T-helper 1 cell (primary cell): ENCODE measurements around the gene LRRC47.
"Not testable (repeated sequence)": the region's sequence is repeated elsewhere in the genome, so short reads cannot be mapped to it uniquely, and the experiment has no call there.

Experiments
- DNase-seq, 5 donors: peaks; one replicate each; pipeline ENCODE4 v3.0.0-alpha.2; 2012 to 2020

Gene LRRC47

DNA sequence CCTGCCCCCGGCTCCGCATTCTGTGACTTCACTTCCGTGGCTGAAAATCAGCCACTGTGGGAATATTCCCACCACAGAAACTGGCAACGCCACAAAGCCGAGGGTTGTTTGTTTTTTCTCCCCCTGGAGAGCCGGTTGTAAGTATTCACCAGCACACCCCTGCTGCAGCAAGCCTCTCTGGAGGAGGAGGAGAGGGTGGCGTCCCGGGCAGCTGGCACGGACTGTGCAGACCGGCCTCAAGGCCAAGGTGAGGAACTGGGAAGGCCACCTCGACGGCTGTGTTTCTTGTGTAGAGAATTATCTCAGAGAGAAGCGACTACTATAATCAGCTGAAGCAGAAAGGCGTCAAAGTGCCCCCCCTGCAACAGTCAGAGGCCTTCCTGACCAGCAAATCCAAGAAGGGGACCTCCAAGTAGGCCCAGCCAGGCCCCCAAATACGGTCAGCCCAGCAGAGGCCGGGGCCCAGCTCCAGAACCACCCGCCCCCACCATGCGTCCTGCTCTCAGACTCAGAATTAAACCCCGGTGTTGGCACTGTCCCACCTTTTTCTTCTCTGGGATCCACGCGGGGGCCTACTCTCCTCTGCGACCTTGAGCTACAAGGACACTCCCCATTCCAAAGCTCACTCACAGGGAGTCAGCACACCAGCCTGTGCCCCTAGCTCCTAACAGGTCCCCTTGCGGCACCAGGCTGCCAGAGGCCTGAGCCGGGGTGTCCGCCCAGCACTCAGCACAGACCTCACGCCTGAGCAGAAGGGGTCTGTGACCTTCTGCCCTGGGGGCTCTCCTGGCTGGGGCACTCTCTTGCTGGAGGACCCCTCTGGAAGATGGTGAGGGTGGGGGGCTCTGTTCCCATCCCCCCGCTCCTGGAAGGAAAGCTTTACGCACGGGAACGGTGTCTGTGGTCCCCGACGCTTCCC, 24.9 kb downstream of the LRRC47 start:
- no peak for DNase-seq

DNA sequence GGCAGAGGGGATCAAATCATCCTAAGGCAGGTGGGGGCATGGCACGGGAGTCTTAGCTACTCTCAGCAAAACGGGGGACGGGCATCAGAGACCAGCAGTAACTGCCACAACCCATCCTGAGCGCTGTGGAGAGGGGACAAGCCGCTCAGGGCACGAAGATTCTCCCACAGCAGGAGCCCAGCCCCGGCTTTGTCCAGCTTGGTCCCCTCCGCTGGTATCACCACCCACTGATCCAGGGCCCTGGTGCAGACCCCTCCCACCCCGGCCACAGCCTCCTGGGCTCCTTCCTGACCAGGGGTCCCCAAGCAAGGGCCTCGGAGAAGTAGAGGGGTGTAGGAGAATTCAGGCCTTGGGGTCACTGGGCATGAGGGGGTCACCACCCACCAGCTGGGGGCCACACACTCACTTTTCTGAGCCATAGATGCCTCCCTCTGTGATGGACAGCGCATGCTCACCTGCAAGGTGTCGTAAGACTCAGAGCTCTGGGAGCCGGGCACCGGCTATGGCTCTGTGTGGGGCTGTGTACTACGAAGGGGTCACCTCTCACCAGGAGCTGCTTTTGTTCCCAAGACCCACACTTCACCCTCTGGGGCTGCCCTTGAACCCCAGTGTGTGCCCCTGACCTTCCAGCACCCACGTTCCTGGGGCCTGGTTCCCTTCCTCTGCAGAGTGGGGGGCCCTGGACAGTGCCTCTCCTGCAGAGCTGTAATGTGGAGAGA, 26.1 kb downstream of the LRRC47 start:
- no peak for DNase-seq

DNA sequence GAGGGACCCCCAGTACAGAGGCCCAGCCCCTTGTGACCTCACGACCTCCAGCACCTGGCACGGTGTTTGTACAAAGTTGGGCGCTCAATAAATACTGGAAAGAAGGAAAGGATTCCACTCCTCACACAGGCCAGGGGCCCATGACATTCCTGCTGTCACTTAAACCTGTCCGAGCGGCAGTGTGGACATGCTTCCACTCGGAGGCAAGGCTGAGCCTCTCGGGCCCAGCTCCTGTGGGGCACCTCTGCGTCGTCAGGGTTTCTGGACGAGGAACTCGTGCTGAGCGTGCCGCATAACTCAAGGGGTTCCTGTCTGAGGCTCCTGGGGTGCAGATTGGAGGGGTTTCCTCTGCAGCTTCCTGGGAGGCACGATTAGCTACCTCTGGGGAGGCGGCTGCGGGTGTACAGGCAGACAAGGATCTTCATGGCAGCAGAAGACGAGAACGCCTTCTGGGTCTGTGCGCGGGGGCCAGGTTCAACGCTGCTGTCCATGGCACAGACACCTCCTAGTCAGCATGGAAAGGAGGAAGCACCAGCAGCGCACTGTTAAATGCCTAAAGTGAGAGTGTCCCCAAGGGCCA, 27.4 kb downstream of the LRRC47 start:
- no peak for DNase-seq

DNA sequence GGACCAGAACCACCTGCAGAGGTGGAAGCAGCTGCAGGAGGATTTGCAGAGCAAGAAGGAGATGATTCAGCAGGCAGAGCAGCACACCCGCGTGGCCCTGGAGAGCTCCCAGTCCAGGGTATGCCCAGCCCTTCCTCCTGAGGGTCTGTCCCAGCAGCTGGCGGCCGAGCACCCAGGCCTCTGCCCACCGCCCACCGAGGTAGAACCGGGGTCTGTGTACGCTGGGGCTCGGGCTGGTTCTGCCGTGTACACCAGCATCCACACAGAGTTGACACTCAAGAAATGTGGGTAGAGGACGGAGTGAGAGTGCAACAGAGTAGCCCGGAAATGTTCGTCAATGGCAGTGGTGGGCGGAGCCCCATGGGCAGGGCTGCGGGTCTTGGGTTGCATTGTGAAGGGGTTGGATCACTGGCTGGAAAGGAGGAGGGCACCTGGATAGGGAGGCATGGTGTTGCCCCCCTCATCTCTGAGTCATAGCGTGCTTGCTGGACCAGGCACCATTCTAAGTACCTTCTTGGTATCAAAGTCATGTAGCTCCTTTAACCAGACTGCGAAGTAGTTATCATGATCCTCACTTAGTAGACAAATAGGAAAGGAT, 28.9 kb downstream of the LRRC47 start:
- no peak for DNase-seq

DNA sequence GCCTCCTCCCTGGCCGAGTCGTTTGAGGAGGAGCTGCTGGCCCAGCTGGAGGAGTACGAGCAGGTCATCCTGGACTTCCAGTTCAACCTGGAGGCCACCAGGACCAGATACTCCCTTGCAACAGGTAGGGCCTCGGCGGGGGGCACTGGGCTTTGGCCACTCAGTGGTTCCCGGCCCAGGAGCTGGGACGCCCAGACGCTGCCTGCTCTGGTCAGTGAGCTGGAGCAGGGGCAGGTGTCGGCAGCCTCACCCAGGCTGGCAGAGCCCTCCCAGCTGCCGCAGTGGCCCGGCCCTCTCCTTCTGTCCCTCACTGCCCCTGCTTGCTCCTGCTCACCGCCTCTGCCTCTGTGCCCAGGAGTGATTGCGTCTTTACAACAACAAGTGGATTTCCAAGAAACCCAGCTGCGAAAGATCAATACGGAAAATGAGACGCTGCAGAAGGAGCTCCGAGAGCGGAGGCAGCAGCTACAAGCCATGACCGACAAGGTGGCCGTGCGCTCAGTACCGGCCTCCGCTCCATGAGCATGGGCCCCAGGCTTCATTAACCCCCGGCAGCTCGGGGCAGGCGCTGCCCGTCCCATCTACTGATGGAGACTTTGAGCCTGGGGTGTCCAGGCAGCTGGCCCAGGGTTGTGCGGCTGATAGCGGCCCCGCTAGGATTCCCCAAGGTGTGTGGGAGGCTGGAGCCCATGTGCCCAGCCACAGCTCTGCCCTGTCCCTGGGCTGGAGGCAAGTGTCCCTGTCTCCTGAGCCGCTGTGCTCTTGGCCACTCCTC, 32.8 kb downstream of the LRRC47 start:
- no peak for DNase-seq

DNA sequence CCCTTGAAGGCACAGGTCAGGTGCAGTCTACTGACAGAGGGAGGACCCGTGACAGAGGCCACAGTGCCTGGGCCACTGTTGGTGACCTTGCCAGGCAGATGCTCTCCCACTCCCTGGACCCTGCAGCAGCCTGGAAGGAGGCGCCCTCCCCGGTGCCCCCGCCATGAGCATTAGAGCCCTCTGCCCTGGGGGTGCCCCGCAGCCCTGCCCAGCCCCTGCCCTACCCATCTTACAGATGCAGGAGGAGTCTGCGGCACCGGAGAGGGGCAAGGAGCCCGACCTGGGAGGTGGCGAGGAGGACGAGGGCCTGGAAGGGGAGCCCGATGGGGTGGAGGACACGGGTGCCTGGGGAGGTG, 33.4 kb downstream of the LRRC47 start:
- DNase-seq = no peak

DNA sequence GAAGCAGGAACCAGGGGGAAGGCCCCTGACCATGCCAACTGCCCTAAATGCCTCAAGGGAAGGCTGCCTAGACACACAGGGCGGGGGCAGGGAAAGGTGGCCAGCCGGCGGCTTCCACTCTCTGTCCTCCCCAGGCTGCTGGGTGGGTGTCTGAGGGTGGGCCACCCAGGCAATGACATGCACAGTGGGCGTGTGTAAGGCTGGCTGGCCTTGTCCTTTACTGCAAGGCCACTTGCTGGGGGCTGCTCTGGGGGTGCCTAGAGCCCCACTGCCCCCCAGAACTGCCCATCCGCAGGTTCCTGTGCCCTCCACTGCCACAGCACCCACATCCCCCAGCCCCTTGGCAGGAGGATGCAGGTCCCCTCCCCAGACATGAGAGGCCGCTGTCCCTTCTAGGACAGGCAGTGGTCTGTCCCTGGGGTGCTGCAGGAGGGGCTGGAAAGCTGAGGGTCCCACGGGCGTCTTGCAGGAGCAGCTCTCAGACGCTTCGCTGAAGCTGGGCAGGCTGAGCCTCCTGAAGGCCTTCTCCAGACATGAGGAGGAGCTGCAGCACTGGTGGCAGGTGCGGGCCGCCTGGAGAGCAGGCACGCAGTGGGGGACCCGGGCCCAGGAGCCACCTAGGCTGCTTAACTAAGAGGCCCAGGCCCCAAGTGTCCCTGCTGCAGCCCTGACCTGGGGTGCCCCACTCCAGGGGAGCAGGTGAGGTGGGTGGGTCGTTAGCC, 34.0 kb downstream of the LRRC47 start:
- no peak for DNase-seq

DNA sequence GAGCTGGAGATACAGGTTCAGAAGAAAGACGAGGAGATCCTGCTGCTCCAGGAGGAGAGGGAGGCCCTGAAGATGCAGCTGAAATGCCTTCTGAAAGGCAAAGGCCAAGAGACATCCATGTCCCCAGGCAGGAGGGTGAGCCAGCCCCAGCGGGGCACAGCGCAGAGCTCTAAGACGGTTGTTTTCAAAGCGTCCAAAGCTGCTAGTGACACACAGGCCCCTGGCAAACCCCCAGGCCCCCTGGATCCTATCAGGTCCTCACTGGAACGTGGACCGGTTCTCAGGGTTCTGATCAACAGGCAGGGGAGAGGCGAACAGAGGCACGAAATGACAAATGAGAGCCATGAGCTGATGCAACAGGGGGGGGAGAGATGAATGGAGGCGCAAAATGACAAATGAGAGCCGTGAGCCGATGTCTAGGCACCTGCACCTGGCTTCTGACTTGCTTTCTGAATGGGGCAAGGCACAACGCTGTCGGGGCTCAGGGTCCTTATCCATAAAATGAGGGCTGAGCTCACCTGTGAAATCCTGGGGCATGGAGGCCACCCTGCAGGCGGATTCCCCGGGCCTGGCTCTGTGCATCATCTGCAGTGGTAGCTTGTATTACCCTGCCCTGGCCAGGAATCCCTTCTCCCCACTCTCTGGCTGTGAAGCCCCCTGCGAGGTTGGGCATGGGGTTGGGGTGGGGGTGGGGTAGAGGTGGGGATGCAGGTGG, 34.8 kb downstream of the LRRC47 start:
- DNase-seq = no peak

DNA sequence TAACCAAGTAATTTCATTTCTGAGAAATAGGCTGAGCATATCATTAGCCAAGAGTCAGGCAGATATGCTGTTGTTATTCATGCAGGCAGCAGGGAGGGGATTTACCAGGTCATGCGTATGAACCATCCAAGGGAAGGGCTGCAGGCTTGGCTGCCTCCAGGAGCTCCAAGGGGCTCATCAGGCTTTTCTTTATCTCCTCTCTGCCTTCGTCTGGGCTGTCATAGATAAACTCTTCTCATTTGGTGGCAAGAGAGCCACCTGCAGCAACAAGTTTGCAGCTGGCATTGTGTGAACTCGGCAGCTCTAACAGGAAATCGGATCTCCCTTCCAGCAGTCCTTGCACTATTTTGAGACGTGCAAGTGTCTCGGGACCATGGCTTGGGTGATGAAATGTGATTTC, 36.5 kb downstream of the LRRC47 start:
- DNase-seq = no peak

DNA sequence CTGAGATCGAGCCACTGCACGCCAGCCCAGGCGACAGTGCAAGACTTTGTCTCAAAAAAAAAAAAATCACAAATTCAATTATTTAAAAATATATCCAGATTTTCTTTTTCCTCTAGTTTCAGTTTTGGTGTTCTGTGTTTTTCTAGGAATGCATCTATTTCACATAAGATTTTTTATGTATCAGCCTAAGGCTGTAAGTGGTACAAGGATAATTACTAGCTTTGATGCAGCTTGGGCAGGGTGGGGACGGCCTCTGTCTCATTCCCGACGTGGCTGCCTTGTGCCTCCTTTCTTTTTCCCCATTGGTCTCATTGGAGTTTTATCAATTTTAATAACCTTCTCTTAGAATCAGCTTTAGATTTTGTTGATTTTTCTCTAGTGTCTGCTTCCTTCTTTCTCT, 37.1 kb downstream of the LRRC47 start:
- DNase-seq = no peak

DNA sequence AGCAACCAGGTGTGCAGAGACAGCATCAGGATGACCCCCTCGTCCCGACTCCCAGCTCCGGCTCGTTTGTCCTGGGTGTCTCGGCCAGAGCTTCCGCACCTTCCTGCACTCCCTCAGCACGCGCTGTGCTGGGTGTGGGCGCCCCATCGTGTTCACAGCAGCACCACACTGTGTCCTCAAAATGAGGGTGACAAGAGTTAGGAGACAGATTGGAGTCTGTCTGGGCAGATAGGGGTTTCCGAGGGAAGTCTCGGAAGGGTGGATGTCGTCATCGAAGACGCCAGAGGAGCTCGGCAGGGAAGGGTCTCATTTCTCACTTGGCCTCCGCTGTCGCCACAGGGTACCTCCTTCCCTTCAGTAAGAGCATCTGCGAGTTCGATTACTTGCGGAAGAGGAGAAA, 39.9 kb downstream of the LRRC47 start:
- no peak for DNase-seq

DNA sequence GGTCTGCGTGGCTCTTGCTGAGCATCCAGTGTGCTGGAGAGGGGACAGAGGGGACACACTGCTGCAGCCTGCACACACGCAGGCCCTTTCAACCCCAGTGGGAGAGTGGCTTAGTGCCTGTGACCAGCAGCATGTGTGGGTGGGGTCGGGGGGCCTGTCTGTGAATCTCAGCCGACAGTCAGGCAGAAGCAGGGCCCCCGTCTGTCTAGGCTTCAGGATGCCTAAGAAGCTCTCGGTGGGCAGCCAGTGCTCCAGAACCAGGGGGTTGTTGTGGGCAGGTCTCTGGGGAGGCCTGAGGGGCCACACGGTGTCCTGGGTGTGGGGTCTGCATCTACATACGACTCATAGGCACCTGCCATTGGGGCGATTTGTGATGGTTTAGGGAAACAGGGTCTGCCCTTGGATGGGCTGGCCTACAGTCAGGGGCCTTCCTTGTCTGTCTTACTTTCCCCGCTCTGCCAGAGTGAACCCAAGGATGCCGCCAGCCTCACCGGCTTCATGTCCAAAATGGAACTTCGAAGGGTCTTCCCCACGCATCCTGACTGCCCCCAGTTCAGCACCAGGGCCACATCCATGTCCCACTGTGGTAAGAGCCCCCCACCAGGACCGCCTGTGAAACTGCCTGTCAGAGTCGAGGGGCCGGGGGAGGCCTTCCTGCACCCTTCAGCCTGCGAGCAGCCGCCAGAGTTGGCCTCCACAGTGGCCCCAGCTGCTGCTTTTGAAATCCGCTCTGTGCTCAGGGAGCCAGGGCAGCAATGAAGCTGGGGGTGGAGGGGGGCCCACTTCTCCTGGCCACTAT, 42.4 kb downstream of the LRRC47 start:
- DNase-seq = no peak

DNA sequence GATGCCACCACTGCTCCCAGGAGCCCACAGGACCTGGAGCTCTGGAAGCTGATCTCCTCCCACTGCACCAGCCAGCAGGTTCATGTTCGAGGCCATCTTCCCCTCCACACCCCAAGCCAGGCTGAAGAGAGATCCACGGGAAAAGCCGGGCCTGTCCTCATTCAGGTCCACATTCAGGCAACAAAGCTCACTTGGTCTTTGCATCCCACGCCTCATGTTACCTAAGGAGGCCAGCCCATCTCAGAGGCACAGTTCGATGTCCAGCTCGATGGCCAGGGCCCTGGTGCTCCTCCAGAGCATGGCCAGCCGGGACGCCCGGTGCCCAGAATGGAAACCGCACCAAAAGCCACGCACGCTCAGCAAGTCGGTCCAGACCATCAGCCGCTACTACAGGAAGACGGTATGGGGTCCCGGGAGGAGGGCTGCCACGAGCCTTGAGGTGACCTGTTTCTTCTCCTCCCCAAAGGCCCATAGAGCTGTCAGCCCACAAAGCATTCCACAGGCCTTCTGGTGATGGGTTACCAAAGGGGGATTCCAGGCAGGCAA, 43.8 kb downstream of the LRRC47 start, which contains the start of gene CCDC27:
TSS of gene CCDC27 (plus strand) at position 51 of the 546 bp plus-strand sequence. CDS start at position 83, 32 bp downstream.
- no peak for DNase-seq

DNA sequence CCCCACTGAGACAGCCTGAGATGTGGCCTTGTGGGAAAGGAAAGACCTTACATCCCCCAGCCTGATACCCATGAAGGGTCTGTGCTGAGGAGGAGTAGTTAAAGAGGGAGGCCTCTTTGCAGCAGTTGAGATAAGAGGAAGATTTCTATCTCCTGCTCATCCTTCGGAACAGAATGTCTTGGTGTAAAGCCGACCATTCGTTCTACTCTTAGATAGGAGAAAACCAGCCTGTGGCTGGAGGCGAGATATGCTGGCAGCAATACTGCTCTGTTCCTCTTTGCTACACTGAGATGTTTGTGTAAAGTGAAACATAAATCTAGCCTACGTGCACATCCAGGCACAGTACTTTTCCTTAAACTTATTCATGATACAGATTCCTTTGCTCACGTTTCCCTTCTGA, 45.6 kb downstream of the LRRC47 start:
- DNase-seq = no peak

DNA sequence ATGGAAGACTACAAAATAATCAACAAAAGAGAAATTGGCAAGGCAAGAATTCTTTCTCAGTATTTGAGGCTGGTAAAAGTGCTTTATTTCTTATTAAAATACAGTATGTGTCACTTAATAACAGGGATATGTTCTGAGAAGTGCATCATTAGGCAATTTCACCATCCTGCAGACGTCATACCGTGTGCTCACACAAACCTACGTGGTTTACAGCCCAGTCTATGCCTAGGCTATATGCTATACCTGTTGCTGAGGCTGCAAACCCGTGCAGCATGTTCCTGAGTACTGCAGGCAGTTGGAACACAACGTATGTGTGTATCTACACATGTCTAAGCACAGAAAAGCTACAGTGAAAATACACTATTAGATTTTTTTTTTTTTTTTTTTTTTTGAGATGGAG, 46.8 kb downstream of the LRRC47 start:
- no peak for DNase-seq

DNA sequence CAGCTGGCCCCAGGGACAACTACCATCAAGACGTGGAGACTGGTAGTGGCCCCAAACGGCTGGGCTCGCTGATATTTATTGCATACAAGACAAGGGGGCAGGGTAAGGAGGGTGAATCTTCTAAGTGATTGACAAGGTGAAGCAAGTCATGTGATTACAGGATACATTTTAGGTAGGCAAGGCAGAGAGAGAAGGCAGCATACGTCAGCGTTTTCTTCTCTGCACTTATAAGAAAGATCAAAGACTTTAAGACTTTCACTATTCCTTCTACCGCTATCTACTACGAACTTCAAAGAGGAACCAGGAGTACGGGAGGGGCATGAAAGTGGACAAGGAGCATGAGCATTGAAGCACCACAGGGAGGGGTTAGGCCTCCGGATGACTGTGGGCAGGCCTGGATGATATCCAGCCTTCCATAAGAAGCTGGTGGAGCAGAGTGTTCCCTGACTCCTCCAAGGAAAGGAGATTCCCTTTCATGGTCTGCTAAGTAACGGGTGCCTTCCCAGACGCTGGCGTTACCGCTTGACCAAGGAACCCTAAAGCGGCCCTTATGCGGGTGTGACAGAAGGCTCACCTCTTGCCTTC, 47.9 kb downstream of the LRRC47 start:
- DNase-seq = not testable (repeated sequence)

DNA sequence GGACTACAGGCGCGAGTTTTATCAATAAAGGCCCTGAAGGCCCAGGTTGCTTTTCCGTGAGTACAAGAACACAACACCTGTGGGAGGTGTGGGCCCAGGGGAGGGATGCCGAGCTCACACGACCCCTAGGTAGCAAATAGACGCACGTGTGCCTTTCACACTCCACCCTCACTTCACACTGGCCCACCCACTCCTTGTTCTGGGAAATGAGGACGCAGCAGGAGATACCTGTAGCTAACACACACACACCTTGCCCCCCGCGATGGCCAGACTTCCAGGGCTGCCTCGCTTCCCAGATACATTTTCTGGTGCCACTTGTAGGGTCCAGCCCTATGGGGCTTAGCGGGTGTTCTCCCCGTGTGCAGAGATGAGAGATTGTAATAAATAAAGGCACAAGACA, 48.4 kb downstream of the LRRC47 start:
- no peak for DNase-seq

DNA sequence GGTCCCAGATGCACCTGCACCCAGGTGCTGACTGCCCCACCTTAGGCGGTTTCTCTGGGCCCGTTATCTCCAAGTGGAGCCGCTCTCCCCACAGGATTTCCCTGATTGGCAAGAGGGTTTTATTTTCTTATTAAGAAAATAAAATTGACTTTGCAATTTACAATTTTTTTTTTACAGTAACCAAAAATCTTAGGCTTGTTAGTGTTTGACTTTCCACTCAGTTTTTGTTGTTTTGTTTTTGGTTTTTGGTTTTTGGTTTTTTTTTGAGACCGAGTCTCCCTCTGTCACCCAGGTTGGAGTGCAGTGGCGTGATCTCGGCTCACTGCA, 48.8 kb downstream of the LRRC47 start:
- no peak for DNase-seq

DNA sequence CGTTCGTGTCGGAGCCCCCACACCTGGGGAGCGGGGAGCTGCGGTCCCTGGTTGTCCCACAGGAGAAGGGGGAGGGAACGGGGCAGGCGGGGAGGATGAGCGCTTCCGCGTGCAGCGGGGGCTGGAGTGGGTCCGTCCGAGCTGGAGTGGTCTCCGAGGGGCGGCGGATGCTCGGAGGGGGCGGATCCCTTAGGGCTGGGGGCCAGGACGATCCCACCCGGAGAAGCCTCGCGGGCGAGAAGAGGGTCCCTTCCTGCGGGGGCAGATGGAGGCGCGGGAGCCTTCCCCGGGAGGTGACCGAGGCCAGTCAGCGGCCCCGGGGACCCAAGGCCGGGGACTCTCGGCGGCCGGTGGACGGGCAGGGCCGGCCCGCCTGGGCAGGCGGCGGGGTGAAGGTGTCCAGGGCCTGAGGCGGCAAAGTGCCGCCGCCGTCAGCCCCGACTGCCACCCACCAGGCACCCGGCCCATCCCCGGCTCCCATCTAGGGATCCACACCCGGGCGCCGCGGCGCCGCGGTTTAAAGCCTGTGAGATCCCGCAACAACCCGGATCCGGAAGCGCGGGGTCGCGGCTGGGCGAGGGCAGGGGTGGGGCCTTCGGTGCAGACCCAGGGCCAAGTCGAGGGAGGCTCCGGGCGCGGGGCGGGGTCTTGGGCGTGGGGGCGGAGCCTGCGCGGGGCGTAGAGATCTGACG, 49.3 kb downstream of the LRRC47 start:
- peak; percentile 72 to 86 (median 79) for DNase-seq
